PC-9 (cell line): ENCODE data around the gene SMIM8. TPM values are rescaled to one million over a fixed set of nuclear protein-coding genes. Genes with fewer than 3 reads are reported as not detected.

ENCODE experiments used
- BruUV-seq: library from RNA; stranded (reverse); fragments of 400-500 nt; replicated peaks from 2 replicates; lab custom pipeline; 2021; lab: Mats Ljungman, UMichigan
- CTCF ChIA-PET: fragments of 300-600 bp; sonication (Branson Sonifier 250); formaldehyde crosslinking; loops from one replicate; lab custom pipeline; 2022; ENCODE audit warnings: antibody characterized with exemption; lab: Charles Lee
- POLR2A ChIA-PET: fragments of 300-600 bp; sonication (Branson Sonifier 250); formaldehyde crosslinking; loops from one replicate; lab custom pipeline; 2022; ENCODE audit warnings: antibody characterized with exemption; ENCODE audit not compliant: unreplicated experiment; lab: Charles Lee
- DNase-seq, 2 experiments: peaks; one replicate each; pipeline versions ENCODE4 v3.0.0 to v3.0.0-alpha.2; 2015 to 2022; ENCODE audit warnings: mixed read lengths in 1 of 2
- H2AFZ ChIP-seq: fragments of 200-600 bp; sonication (generic); 2 replicates; pipeline ENCODE4 v1.8.1; 2017; ENCODE audit warnings: antibody characterized with exemption
- H3F3A ChIP-seq: fragments of 200-600 bp; sonication (generic); 2 replicates; pipeline ENCODE4 v1.8.1; 2017; ENCODE audit warnings: antibody characterized with exemption, mild to moderate bottlenecking, low read depth; ENCODE audit not compliant: insufficient read depth
- H3K27ac ChIP-seq: fragments of 200-600 bp; sonication (generic); 2 replicates; pipeline ENCODE4 v1.6.1; 2016; ENCODE audit warnings: mixed run types
- H3K27me3 ChIP-seq: fragments of 200-600 bp; sonication (generic); 2 replicates; pipeline ENCODE4 v1.6.1; 2016; ENCODE audit warnings: low read depth, mixed run types; ENCODE audit not compliant: insufficient read depth
- H3K36me3 ChIP-seq: fragments of 200-600 bp; sonication (generic); 2 replicates; pipeline ENCODE4 v1.6.1; 2016; ENCODE audit warnings: low read depth, mixed run types
- H3K4me1 ChIP-seq: fragments of 200-600 bp; sonication (generic); replicated peaks from 2 replicates; pipeline ENCODE4 v1.6.1; 2016; ENCODE audit warnings: mixed run types; ENCODE audit not compliant: insufficient read depth
- H3K4me2 ChIP-seq: fragments of 200-600 bp; sonication (generic); 2 replicates; pipeline ENCODE4 v1.6.1; 2017; ENCODE audit warnings: mixed run types
- H3K4me3 ChIP-seq: fragments of 200-600 bp; sonication (generic); 2 replicates; pipeline ENCODE4 v1.6.1; 2016; ENCODE audit warnings: mixed run types
- H3K79me2 ChIP-seq: fragments of 200-600 bp; sonication (generic); 2 replicates; pipeline ENCODE4 v1.6.1; 2017; ENCODE audit warnings: low read depth, mixed run types
- H3K9me2 ChIP-seq: fragments of 200-600 bp; sonication (generic); 2 replicates; pipeline ENCODE4 v1.8.1; 2017; ENCODE audit warnings: mild to moderate bottlenecking; ENCODE audit not compliant: insufficient read depth
- H3K9me3 ChIP-seq: fragments of 200-600 bp; sonication (generic); 2 replicates; pipeline ENCODE4 v1.8.1; 2016; ENCODE audit warnings: low read depth; ENCODE audit not compliant: insufficient read depth
- H4K20me1 ChIP-seq: fragments of 200-600 bp; sonication (generic); 2 replicates; pipeline ENCODE4 v1.8.1; 2017; ENCODE audit not compliant: insufficient read depth
- EZH2 ChIP-seq: fragments of 200-600 bp; sonication (generic); IDR thresholded peaks from 2 replicates; pipeline ENCODE4 v1.8.0; 2017; ENCODE audit warnings: antibody characterized with exemption, low read depth
- intact Hi-C: fragments of 100-400 bp; cut with micrococcal nuclease; formaldehyde crosslinking; loops from one replicate; pipeline ENCODE4 v1.10.0; 2022; ENCODE audit not compliant: unreplicated experiment
- total RNA-seq: library from RNA; stranded (reverse); gene quantifications from 2 replicates; pipeline ENCODE4 v1.2.3, GENCODE V29; 2021
- TF ChIP-seq, protein P1 (sequence below): fragments of 200-600 bp; sonication (generic); conservative IDR thresholded peaks from 2 replicates; pipeline ENCODE4 v1.6.1; 2017; ENCODE audit warnings: mixed run types, antibody characterized with exemption, mild to moderate bottlenecking, moderate library complexity

SMIM8 gene
- total RNA-seq, 1 experiment from 2014 or later: 5.3 TPM

DNA sequence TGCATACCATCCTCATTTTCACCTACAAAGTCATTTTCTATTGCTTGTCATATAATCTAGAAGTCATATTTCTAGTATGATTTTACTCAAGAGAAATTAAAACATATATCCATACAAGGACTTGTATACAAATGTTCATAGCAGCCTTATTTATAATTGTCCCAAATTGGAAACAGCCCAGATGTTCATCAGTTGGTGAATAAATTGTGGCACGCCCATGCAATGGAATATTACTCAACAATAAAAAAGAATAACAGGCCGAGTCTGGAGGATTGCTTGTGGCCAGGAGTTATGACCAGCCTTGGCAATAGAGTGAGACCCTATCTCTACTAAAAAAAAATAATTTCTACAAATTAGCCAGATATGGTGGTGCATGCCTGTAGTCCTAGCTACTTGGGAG lies 51.0 kb downstream of the SMIM8 start:
- POLR2A ChIA-PET: no interaction called here
- CTCF ChIA-PET: no interaction called here
- TF ChIP-seq, protein P1, sequence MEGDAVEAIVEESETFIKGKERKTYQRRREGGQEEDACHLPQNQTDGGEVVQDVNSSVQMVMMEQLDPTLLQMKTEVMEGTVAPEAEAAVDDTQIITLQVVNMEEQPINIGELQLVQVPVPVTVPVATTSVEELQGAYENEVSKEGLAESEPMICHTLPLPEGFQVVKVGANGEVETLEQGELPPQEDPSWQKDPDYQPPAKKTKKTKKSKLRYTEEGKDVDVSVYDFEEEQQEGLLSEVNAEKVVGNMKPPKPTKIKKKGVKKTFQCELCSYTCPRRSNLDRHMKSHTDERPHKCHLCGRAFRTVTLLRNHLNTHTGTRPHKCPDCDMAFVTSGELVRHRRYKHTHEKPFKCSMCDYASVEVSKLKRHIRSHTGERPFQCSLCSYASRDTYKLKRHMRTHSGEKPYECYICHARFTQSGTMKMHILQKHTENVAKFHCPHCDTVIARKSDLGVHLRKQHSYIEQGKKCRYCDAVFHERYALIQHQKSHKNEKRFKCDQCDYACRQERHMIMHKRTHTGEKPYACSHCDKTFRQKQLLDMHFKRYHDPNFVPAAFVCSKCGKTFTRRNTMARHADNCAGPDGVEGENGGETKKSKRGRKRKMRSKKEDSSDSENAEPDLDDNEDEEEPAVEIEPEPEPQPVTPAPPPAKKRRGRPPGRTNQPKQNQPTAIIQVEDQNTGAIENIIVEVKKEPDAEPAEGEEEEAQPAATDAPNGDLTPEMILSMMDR: no peak
- Histone ChIP-seq H4K20me1 (no peaks in the 10 kb centered on the region), H3K9me3 (no peaks in the 10 kb centered on the region), H3F3A (no peaks in the 10 kb centered on the region), H3K27ac (no peak overlapping the region), H3K4me1 (no peaks in the 10 kb centered on the region), H2AFZ (no peak overlapping the region), H3K36me3 (no peaks in the 10 kb centered on the region), H3K4me3 (no peak overlapping the region), H3K4me2 (no peak overlapping the region), H3K27me3 (no peaks in the 10 kb centered on the region), H3K79me2 (no peaks in the 10 kb centered on the region), H3K9me2 (no peaks in the 10 kb centered on the region)
- no peak for DNase-seq
- intact Hi-C loops: no loop called here
- no TSS peak for BruUV-seq

DNA sequence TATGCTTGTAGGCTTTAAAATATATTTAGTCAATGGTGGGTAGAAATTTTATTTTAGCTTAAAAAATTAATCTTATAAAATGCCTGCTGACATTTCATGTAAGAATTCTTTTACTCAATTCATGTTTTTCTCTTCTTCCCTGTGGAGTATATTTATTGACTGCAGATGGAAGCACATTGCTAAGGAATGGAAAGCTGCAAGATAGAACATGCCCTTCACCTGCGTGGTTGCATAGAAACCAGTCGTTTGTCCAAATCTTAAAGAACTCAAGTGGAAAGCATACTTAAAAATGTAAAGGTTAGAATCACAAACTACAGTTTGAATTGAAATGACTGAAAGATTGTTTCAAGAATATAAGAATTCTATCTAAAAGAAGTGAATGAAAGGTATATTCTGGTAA lies 52.9 kb downstream of the SMIM8 start:
- H4K20me1 ChIP-seq: no peaks in the 10 kb centered on the region
- no peaks in the 10 kb centered on the region for H3K36me3 ChIP-seq
- intact Hi-C loops: no loop called here
- H3K4me2 ChIP-seq: no peak overlapping the region
- no peaks in the 10 kb centered on the region for H3F3A ChIP-seq
- POLR2A ChIA-PET: no interaction called here
- H3K4me1 ChIP-seq: no peaks in the 10 kb centered on the region
- no peak overlapping the region for H2AFZ ChIP-seq
- BruUV-seq: no TSS peak
- no peak overlapping the region for H3K27ac ChIP-seq
- no peaks in the 10 kb centered on the region for H3K27me3 ChIP-seq
- TF ChIP-seq, protein P1: no peak
- TF ChIP-seq EZH2: no peak
- H3K9me3 ChIP-seq: no peaks in the 10 kb centered on the region
- H3K9me2 ChIP-seq: no peaks in the 10 kb centered on the region
- DNase-seq: no peak
- no peaks in the 10 kb centered on the region for H3K79me2 ChIP-seq
- H3K4me3 ChIP-seq: no peak overlapping the region
- CTCF ChIA-PET: no interaction called here

DNA sequence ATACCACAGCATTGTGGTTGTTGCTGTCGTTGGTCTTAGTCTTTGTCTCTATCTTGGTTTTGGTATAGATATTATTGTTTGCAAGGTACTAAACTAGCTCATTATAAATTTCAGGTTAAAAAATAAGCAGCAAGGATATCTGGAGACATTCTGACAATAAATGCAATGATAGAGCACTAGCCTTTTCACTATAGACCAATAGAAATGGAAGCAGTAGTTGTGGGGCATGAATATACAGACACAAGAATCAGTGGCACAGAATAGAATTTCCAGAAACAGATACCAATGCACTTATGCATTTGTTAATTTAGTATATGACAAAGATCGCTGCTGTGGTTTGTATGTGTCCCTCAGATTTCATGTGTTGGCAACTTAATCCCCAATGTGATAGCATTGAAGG lies 54.3 kb downstream of the SMIM8 start:
- ChIA-PET POLR2A (no interaction called here), CTCF (no interaction called here)
- H3K36me3 ChIP-seq: no peaks in the 10 kb centered on the region
- BruUV-seq: no TSS peak
- H3K9me2 ChIP-seq: no peaks in the 10 kb centered on the region
- H4K20me1 ChIP-seq: no peaks in the 10 kb centered on the region
- no peaks in the 10 kb centered on the region for H3K79me2 ChIP-seq
- no peak overlapping the region for H3K4me2 ChIP-seq
- no peak overlapping the region for H3K27ac ChIP-seq
- no peaks in the 10 kb centered on the region for H3K9me3 ChIP-seq
- H2AFZ ChIP-seq: no peak overlapping the region
- H3K4me3 ChIP-seq: no peak overlapping the region
- H3F3A ChIP-seq: no peaks in the 10 kb centered on the region
- no peaks in the 10 kb centered on the region for H3K27me3 ChIP-seq
- intact Hi-C loops: no loop called here
- DNase-seq: no peak
- no peak for TF ChIP-seq EZH2
- TF ChIP-seq, protein P1: no peak
- no peaks in the 10 kb centered on the region for H3K4me1 ChIP-seq
